ENCODE results near the gene PTH2. TPM values are rescaled to one million over a fixed set of nuclear protein-coding genes. Genes with fewer than 3 reads are reported as not detected.

The PTH2 gene
- total RNA-seq, 1 donor from 2014 or later = not detected

GRCh38 chr19:49390131-49390928, 32.9 kb downstream of the PTH2 start:
- DNase-seq (ENCODE audit: low read depth) = no peak
- no peak for FAIRE-seq
- no peaks in the 10 kb centered on the region for H3K9me3 ChIP-seq (ENCODE audit: insufficient read depth, low read depth, low read length)

GRCh38 chr19:49389406-49389805, 33.8 kb downstream of the PTH2 start:
- Mint-ChIP-seq H3K4me1 (ENCODE audit: low read depth, unreplicated experiment) (no peaks in the 10 kb centered on the region), H3K9me3 (ENCODE audit: unreplicated experiment) (no peaks in the 10 kb centered on the region), H3K27ac (ENCODE audit: unreplicated experiment) (no peak overlapping the region), H3K36me3 (ENCODE audit: low read depth, unreplicated experiment) (no peaks in the 10 kb centered on the region), H3K27me3 (ENCODE audit: low read depth, unreplicated experiment) (peaks cover 32% of the 10 kb centered on the region), H3K4me3 (ENCODE audit: unreplicated experiment) (no peak overlapping the region)
- Histone ChIP-seq H4K20me1 (ENCODE audit: insufficient read depth, low read length) (no peaks in the 10 kb centered on the region), H2AFZ (ENCODE audit: low read depth, low read length) (no peak overlapping the region), H3K27ac (ENCODE audit: low read depth, low read length) (no peak overlapping the region), H3K9ac (ENCODE audit: low read length) (no peak overlapping the region), H3K79me2 (ENCODE audit: insufficient read depth, low read length) (no peaks in the 10 kb centered on the region), H3K4me3 (ENCODE audit: insufficient read depth, low read depth, low read length) (no peak overlapping the region), H3K9me3 (ENCODE audit: insufficient read depth, low read depth, low read length) (no peaks in the 10 kb centered on the region), H3K27me3 (ENCODE audit: insufficient read depth, low read length) (peaks cover 2% of the 10 kb centered on the region), H3K36me3 (ENCODE audit: insufficient read depth, low read length) (no peaks in the 10 kb centered on the region), H3K4me2 (ENCODE audit: low read length) (no peak overlapping the region), H3K4me1 (ENCODE audit: insufficient read depth, low read length) (no peaks in the 10 kb centered on the region)
- no peak for DNase-seq (ENCODE audit: low read depth)
- FAIRE-seq = no peak
- TF ChIP-seq CTCF (IDR thresholded peaks at IDR 0.05; ENCODE audit: insufficient read depth, low read depth, low read length) (no peak), EZH2 (IDR thresholded peaks at IDR 0.05; ENCODE audit: insufficient read depth, low read length) (no peak)

More at GRCh38 chr19:49390131-49390928, 32.9 kb downstream of the PTH2 start:
- Mint-ChIP-seq H3K27ac (ENCODE audit: unreplicated experiment) (no peak overlapping the region), H3K9me3 (ENCODE audit: unreplicated experiment) (no peaks in the 10 kb centered on the region), H3K4me1 (ENCODE audit: low read depth, unreplicated experiment) (no peaks in the 10 kb centered on the region), H3K36me3 (ENCODE audit: low read depth, unreplicated experiment) (no peaks in the 10 kb centered on the region), H3K27me3 (ENCODE audit: low read depth, unreplicated experiment) (peaks cover 35% of the 10 kb centered on the region), H3K4me3 (ENCODE audit: unreplicated experiment) (no peak overlapping the region)
- no peak overlapping the region for H3K4me3 ChIP-seq (ENCODE audit: insufficient read depth, low read depth, low read length)
- no peak for TF ChIP-seq EZH2 (IDR thresholded peaks at IDR 0.05; ENCODE audit: insufficient read depth, low read length)
- no peak for TF ChIP-seq CTCF (IDR thresholded peaks at IDR 0.05; ENCODE audit: insufficient read depth, low read depth, low read length)
- no peak overlapping the region for H3K27ac ChIP-seq (ENCODE audit: low read depth, low read length)
- peaks cover 2% of the 10 kb centered on the region for H3K27me3 ChIP-seq (ENCODE audit: insufficient read depth, low read length)
- H3K9ac ChIP-seq (ENCODE audit: low read length) = no peak overlapping the region
- no peaks in the 10 kb centered on the region for H3K79me2 ChIP-seq (ENCODE audit: insufficient read depth, low read length)
- H2AFZ ChIP-seq (ENCODE audit: low read depth, low read length) = no peak overlapping the region
- H3K4me2 ChIP-seq (ENCODE audit: low read length) = no peak overlapping the region
- no peaks in the 10 kb centered on the region for H4K20me1 ChIP-seq (ENCODE audit: insufficient read depth, low read length)
- no peaks in the 10 kb centered on the region for H3K4me1 ChIP-seq (ENCODE audit: insufficient read depth, low read length)
- no peaks in the 10 kb centered on the region for H3K36me3 ChIP-seq (ENCODE audit: insufficient read depth, low read length)

DNA sequence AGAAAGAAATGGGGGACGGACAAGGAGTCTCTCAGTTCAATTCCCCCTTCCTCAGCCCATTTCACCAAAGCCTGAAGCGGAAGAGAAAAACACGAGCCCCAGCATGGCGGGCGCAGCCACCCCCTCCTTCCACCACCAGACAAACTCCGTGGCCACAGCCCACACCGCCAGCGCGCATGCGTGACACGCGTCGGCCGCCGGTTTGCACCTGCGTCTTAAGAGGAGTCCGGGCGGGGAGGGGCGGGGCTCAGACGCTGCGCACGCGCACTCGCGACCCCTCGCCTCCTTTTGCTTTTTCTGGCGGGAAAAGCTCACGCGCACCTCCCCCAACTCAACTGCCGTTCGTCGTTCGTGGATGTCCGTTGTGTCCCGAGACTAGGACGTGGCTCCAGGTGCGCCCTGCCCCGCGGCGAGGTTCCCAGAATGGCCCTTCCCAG, 35.3 kb downstream of the PTH2 start, which contains the start of gene KASH5:
Gene KASH5 (plus strand): TSS at position 314 of the 437 bp plus-strand sequence. CDS start 2,635 bp downstream, outside the sequence.
- TF ChIP-seq EZH2 (IDR thresholded peaks at IDR 0.05; ENCODE audit: insufficient read depth, low read length) (no peak), CTCF (IDR thresholded peaks at IDR 0.05; ENCODE audit: insufficient read depth, low read depth, low read length) (no peak)
- no peak within 1 kb of the TSS for H3K27ac ChIP-seq (ENCODE audit: low read depth, low read length)
- no peaks in the 10 kb centered on the region for H3K36me3 ChIP-seq (ENCODE audit: insufficient read depth, low read length)
- H3K9me3 ChIP-seq (ENCODE audit: insufficient read depth, low read depth, low read length) = no peaks in the 10 kb centered on the region
- no peak within 1 kb of the TSS for H2AFZ ChIP-seq (ENCODE audit: low read depth, low read length)
- Mint-ChIP-seq H3K27me3 (ENCODE audit: low read depth, unreplicated experiment) (peaks cover 20% of the 10 kb centered on the region), H3K4me1 (ENCODE audit: low read depth, unreplicated experiment) (no peaks in the 10 kb centered on the region), H3K36me3 (ENCODE audit: low read depth, unreplicated experiment) (no peaks in the 10 kb centered on the region), H3K27ac (ENCODE audit: unreplicated experiment) (no peak within 1 kb of the TSS), H3K4me3 (ENCODE audit: unreplicated experiment) (no peak within 1 kb of the TSS), H3K9me3 (ENCODE audit: unreplicated experiment) (no peaks in the 10 kb centered on the region)
- no peak within 1 kb of the TSS for H3K9ac ChIP-seq (ENCODE audit: low read length)
- FAIRE-seq (no peak), DNase-seq (ENCODE audit: low read depth) (no peak)
- no peak within 1 kb of the TSS for H3K4me3 ChIP-seq (ENCODE audit: insufficient read depth, low read depth, low read length)
- no peaks in the 10 kb centered on the region for H3K4me1 ChIP-seq (ENCODE audit: insufficient read depth, low read length)
- peaks cover under 1% of the 10 kb centered on the region for H3K27me3 ChIP-seq (ENCODE audit: insufficient read depth, low read length)
- H3K4me2 ChIP-seq (ENCODE audit: low read length) = no peak within 1 kb of the TSS
- no peaks in the 10 kb centered on the region for H4K20me1 ChIP-seq (ENCODE audit: insufficient read depth, low read length)
- no peaks in the 10 kb centered on the region for H3K79me2 ChIP-seq (ENCODE audit: insufficient read depth, low read length)
